MM.1S (cell line): ENCODE data around the gene TAS1R2.

Experiments
- DNase-seq: peaks from one replicate; pipeline ENCODE4 v3.0.0-alpha.2; 2015
- H2AFZ ChIP-seq: fragments of 300-600 bp; sonication (generic); 2 replicates; pipeline ENCODE4 v1.6.0; 2016; ENCODE audit warnings: antibody characterized with exemption, low read length
- H3F3A ChIP-seq: fragments of 300-600 bp; sonication (generic); 2 replicates; pipeline ENCODE4 v1.6.1; 2016; ENCODE audit warnings: mild to moderate bottlenecking, antibody characterized with exemption, low read length, moderate library complexity, mixed read lengths; ENCODE audit not compliant: insufficient read depth
- H3K27ac ChIP-seq: fragments of 300-600 bp; sonication (generic); 2 replicates; pipeline ENCODE4 v1.5.1; 2016; ENCODE audit warnings: mild to moderate bottlenecking, low read length
- H3K27me3 ChIP-seq: fragments of 300-600 bp; sonication (generic); replicated peaks from 2 replicates; pipeline ENCODE4 v1.6.0; 2016; ENCODE audit warnings: low read length; ENCODE audit not compliant: insufficient read depth
- H3K36me3 ChIP-seq: fragments of 300-600 bp; sonication (generic); replicated peaks from 2 replicates; pipeline ENCODE4 v1.6.1; 2016; ENCODE audit warnings: mild to moderate bottlenecking, low read length, mixed read lengths; ENCODE audit not compliant: insufficient read depth
- H3K4me1 ChIP-seq: fragments of 300-600 bp; sonication (generic); 2 replicates; pipeline ENCODE4 v1.6.1; 2016; ENCODE audit warnings: low read length, mixed read lengths
- H3K4me2 ChIP-seq: fragments of 300-600 bp; sonication (generic); 2 replicates; pipeline ENCODE4 v1.6.0; 2016; ENCODE audit warnings: low read depth, low read length
- H3K4me3 ChIP-seq: fragments of 300-600 bp; sonication (generic); 2 replicates; pipeline ENCODE4 v1.5.1; 2016; ENCODE audit warnings: low read length, mixed read lengths
- H3K79me2 ChIP-seq: fragments of 300-600 bp; sonication (generic); 2 replicates; pipeline ENCODE4 v1.6.1; 2016; ENCODE audit warnings: mixed run types, low read length, mixed read lengths
- H3K9ac ChIP-seq: fragments of 300-600 bp; sonication (generic); 2 replicates; pipeline ENCODE4 v1.6.1; 2016; ENCODE audit warnings: low read length, mixed read lengths
- H3K9me2 ChIP-seq: fragments of 300-600 bp; sonication (generic); replicated peaks from 2 replicates; pipeline ENCODE4 v1.6.1; 2016; ENCODE audit warnings: mild to moderate bottlenecking, low read length, mixed read lengths; ENCODE audit not compliant: insufficient read depth
- H3K9me3 ChIP-seq: fragments of 300-600 bp; sonication (generic); replicated peaks from 2 replicates; pipeline ENCODE4 v1.6.1; 2016; ENCODE audit warnings: mild to moderate bottlenecking, low read length, mixed read lengths; ENCODE audit not compliant: insufficient read depth
- H4K20me1 ChIP-seq: fragments of 300-600 bp; sonication (generic); 2 replicates; pipeline ENCODE4 v1.6.1; 2016; ENCODE audit warnings: mild to moderate bottlenecking, low read length, moderate library complexity, mixed read lengths; ENCODE audit not compliant: insufficient read depth
- EZH2 ChIP-seq: fragments of 300-600 bp; sonication (generic); optimal IDR thresholded peaks from 2 replicates; pipeline ENCODE3; 2017; ENCODE audit warnings: low read depth, mild to moderate bottlenecking, antibody characterized with exemption, low read length, mixed read lengths
- EZH2phosphoT487 ChIP-seq: fragments of 300-600 bp; sonication (generic); IDR thresholded peaks from 2 replicates; pipeline ENCODE4 v1.6.1; 2018; ENCODE audit warnings: antibody characterized with exemption, low read length
- TF ChIP-seq, protein P1 (sequence below): fragments of 300-600 bp; sonication (generic); IDR thresholded peaks from 2 replicates; pipeline ENCODE4 v1.5.1; 2016; ENCODE audit warnings: antibody characterized with exemption, low read length, mixed read lengths

The TAS1R2 gene

GRCh38 chr1:18865176-18865575 lies 5.7 kb upstream of the TAS1R2 start:
- H3K27ac ChIP-seq: no peak overlapping the region
- H3K4me1 ChIP-seq: no peaks in the 10 kb centered on the region
- H3K4me3 ChIP-seq: no peak overlapping the region
- no peaks in the 10 kb centered on the region for H3F3A ChIP-seq
- TF ChIP-seq EZH2: no peak
- no peak for TF ChIP-seq EZH2phosphoT487
- TF ChIP-seq, protein P1, sequence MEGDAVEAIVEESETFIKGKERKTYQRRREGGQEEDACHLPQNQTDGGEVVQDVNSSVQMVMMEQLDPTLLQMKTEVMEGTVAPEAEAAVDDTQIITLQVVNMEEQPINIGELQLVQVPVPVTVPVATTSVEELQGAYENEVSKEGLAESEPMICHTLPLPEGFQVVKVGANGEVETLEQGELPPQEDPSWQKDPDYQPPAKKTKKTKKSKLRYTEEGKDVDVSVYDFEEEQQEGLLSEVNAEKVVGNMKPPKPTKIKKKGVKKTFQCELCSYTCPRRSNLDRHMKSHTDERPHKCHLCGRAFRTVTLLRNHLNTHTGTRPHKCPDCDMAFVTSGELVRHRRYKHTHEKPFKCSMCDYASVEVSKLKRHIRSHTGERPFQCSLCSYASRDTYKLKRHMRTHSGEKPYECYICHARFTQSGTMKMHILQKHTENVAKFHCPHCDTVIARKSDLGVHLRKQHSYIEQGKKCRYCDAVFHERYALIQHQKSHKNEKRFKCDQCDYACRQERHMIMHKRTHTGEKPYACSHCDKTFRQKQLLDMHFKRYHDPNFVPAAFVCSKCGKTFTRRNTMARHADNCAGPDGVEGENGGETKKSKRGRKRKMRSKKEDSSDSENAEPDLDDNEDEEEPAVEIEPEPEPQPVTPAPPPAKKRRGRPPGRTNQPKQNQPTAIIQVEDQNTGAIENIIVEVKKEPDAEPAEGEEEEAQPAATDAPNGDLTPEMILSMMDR: no peak
- H3K9me3 ChIP-seq: no peaks in the 10 kb centered on the region
- no peaks in the 10 kb centered on the region for H4K20me1 ChIP-seq
- H3K79me2 ChIP-seq: no peaks in the 10 kb centered on the region
- peaks cover 98% of the 10 kb centered on the region for H3K27me3 ChIP-seq
- H3K36me3 ChIP-seq: no peaks in the 10 kb centered on the region
- DNase-seq: no peak
- no peak overlapping the region for H3K9ac ChIP-seq
- H3K4me2 ChIP-seq: no peak overlapping the region
- H3K9me2 ChIP-seq: no peaks in the 10 kb centered on the region
- no peak overlapping the region for H2AFZ ChIP-seq

GRCh38 chr1:18861590-18861989 lies 2.1 kb upstream of the TAS1R2 start:
- no peak for DNase-seq
- Histone ChIP-seq H3K4me3 (no peak overlapping the region), H4K20me1 (no peaks in the 10 kb centered on the region), H3K9me3 (no peaks in the 10 kb centered on the region), H2AFZ (no peak overlapping the region), H3K4me2 (no peak overlapping the region), H3K27me3 (peaks cover 93% of the 10 kb centered on the region), H3F3A (no peaks in the 10 kb centered on the region), H3K27ac (no peak overlapping the region), H3K79me2 (no peaks in the 10 kb centered on the region), H3K4me1 (no peaks in the 10 kb centered on the region), H3K9ac (no peak overlapping the region), H3K9me2 (no peaks in the 10 kb centered on the region), H3K36me3 (no peaks in the 10 kb centered on the region)
- no peak for TF ChIP-seq EZH2phosphoT487
- TF ChIP-seq EZH2: no peak
- TF ChIP-seq, protein P1: no peak

- H3K9ac ChIP-seq: no peak overlapping the region
- DNase-seq: no peak
- H3K4me1 ChIP-seq: no peaks in the 10 kb centered on the region
- H3F3A ChIP-seq: no peaks in the 10 kb centered on the region
- TF ChIP-seq, protein P1: no peak
- no peak for TF ChIP-seq EZH2
- TF ChIP-seq EZH2phosphoT487: no peak
- H3K4me2 ChIP-seq: no peak overlapping the region
- no peaks in the 10 kb centered on the region for H3K36me3 ChIP-seq
- no peaks in the 10 kb centered on the region for H4K20me1 ChIP-seq
- no peak overlapping the region for H3K27ac ChIP-seq
- peaks cover 93% of the 10 kb centered on the region for H3K27me3 ChIP-seq
- H3K4me3 ChIP-seq: no peak overlapping the region
- no peaks in the 10 kb centered on the region for H3K79me2 ChIP-seq
- H3K9me3 ChIP-seq: no peaks in the 10 kb centered on the region
- no peak overlapping the region for H2AFZ ChIP-seq
- no peaks in the 10 kb centered on the region for H3K9me2 ChIP-seq
Measured at GRCh38 chr1:18861082-18861481, 1.6 kb upstream of the TAS1R2 start.
